Skeletal muscle cell (primary cell): ENCODE data around the gene SPAG7.
"Not testable (repeated sequence)": the region's sequence is repeated elsewhere in the genome, so short reads cannot be mapped to it uniquely, and the experiment has no call there.

Experiments used
- DNase-seq: peaks from one replicate; pipeline ENCODE4 v3.0.0-alpha.2; 2010; ENCODE audit warnings: low read depth
- H3K4me3 ChIP-seq: 2 replicates; pipeline ENCODE4 v1.5.1; 2011; ENCODE audit warnings: low read depth, mild to moderate bottlenecking, control low read depth, low read length, moderate library complexity

The SPAG7 gene

DNA sequence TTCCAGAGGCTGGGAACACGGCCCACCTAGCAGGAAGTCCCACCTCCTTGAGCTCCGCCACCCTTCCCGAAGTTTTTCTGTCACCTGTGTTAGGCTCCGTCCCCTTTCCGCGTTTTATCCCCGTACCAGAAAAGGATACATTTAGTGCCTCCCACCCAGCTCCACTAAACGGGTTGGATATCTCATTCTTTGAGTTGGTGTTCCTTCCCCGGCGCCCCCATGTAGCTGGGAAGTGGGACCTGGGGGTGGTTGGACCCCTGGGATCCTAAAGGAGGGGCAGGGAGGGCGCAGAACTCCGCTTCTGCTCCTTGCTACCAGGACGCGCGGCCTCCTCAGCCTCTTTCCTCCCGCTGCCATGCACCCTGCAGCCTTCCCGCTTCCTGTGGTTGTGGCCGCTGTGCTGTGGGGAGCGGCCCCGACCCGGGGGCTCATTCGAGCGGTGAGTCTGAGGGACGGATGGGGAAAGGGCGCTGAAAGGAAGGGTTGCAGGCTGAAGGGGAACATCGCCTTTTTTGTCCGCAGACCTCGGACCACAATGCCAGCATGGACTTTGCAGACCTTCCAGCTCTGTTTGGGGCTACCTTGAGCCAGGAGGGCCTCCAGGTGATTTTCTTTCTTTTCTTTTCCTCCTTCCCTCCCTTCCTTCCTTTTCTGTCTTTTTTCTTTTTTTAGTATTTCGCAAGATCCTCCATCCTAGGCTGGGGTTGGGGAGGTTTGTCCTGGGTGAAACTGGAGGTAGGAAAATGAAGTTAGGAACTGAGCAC lies 26.9 kb downstream of the SPAG7 start:
- no peak for DNase-seq
- peak overlapping the region; percentile 91 for H3K4me3 ChIP-seq

DNA sequence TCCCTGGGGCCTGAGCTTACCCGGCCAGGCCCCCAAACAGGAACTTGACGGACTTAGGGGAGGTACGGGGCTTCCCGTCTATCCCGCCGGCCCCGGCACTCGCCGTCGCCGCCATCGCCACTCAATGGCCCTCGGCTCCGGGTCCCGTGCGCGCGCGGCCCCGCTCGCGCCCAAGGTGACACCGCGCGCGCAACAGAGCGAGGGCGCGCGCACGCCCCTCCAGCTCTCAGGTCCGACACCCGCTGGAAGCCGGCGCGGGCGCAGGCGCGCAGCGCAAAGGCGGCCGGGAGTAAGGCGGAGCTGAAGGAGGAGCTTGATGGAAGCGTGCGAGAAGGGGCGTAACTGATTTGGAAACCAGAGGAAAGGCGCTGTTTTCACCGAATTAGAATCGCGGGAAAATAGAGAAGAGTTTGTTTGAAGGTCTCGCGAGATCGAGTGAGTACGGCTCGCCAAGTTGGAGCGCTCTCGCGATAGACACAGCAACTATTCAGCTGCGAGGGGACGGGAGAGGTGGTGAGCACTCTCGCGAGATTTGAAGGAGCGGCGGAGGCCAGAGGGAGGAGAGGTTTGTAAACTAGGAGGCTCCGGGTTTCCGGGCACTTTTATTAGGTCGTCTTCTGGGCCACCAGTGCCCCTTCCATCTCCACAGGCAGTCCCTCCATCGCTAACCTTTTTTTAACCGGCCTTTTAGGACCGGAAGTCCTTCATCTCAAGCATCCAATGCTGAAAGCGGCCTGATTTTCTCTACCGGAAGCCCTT lies 27.6 kb downstream of the SPAG7 start, which contains the start of the genes RNF167 and SLC25A11:
Gene RNF167 (plus strand): TSS at position 473 of the 759 bp plus-strand sequence. CDS start 642 bp downstream, outside the sequence.
Gene SLC25A11 (minus strand): TSS at position 251 of the 759 bp plus-strand sequence. CDS start 136 bp downstream, at position 115.
- DNase-seq, result peak; percentile 99
- peak within 1 kb of the TSS; percentile 91 for H3K4me3 ChIP-seq

DNA sequence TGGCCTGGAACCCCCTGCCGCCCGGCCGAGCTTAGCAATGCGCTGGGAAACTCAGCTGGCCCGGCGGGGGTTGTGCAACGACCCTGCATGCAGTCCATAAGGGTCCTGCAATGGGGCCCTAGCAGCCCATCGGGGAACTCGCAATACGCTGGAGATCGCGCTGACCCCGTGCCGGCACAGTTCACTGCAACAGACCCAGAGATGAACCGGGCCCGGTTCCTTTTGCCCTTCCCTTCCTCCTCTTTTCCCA lies 28.1 kb downstream of the SPAG7 start:
- no peak for DNase-seq
- H3K4me3 ChIP-seq, result peak overlapping the region; percentile 91

DNA sequence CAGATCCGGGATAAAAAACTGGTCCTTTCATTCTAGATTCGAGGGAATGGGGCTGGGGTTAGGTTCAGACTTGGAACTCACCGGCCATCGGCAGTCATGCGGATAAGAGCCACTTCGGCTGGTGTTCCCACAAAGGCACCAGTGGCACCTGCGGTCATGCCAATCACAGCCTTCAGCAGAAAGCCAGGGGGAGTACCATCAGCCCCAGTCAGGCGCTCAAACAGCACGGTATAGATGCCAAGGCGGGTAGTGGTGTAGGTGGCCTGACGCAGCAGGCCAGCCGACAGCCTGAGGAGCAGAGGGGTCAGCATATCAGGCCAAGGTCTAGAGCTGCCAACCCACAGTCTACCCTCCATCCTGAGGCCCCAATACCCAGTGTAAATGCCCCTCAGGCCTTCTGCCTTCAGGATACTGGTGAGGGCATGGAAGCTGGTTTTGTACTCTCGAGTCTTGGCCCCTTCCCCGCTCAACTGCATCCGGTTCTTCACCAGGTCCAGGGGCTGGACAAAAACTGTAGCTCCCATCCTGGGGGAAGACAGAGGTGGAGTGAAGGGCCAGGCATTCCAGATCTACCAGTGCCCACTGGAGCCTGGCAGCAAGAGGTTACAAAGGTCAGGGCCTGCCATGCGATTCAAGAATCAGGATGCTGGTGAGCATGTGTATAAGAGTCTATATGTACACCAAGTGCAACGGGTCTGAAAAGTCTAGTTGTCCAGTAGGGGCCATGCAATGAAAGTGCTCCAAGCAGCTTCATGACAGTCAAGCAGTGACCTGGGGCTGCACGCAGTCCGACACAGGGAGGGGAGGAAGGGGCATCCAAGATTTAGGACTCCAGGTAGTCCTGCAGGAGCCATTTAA lies 28.7 kb downstream of the SPAG7 start:
- DNase-seq, result no peak
- peak overlapping the region; percentile 91 for H3K4me3 ChIP-seq

- no peak overlapping the region for H3K4me3 ChIP-seq
- no peak for DNase-seq
Observed at GRCh38 chr17:4938069-4938491, 29.5 kb downstream of the SPAG7 start.

DNA sequence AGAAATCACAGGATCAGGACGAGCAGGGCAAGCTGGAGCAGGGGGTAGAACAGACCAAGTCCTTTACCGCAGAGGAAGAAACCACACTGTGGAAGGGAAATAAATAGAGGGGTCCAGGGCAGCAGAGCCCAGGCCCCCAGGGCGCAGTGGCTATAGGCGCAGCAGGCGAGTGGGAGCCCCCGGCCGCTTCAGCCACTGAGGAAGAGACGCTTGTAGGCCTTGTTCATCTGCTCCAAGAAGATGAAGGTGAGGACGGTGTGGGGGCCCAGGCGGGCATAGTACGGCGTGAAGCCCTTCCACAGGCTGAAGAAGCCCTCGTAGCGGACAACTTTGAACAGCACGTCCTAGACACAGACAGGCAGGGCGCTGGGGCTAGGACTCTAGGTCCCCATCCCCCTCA lies 30.1 kb downstream of the SPAG7 start:
- no peak for DNase-seq
- no peak overlapping the region for H3K4me3 ChIP-seq

GRCh38 chr17:4936436-4936835 lies 31.2 kb downstream of the SPAG7 start:
- no peak for DNase-seq
- H3K4me3 ChIP-seq, result no peak overlapping the region

- H3K4me3 ChIP-seq, result no peak overlapping the region
- DNase-seq, result no peak
Observed at GRCh38 chr17:4935650-4936049, 32.0 kb downstream of the SPAG7 start.

- no peak overlapping the region for H3K4me3 ChIP-seq
- DNase-seq, result no peak
Observed at GRCh38 chr17:4934173-4934979, 33.2 kb downstream of the SPAG7 start.

DNA sequence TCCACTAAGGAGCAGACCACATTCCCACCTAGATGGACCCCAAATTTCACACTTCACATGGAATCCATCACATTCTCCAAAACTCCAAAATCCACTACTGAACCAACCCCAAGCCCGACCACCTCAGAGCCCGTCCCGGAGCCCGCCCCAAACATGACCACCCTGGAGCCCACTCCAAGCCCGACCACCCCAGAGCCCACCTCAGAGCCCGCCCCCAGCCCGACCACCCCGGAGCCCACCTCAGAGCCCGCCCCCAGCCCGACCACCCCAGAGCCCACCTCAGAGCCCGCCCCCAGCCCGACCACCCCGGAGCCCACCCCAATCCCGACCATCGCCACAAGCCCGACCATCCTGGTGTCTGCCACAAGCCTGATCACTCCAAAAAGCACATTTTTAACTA lies 34.0 kb downstream of the SPAG7 start:
- DNase-seq, result no peak
- H3K4me3 ChIP-seq, result no peak overlapping the region

GRCh38 chr17:4932756-4933155 lies 34.9 kb downstream of the SPAG7 start:
- no peak overlapping the region for H3K4me3 ChIP-seq
- DNase-seq, result no peak

- no peak within 1 kb of the TSS for H3K4me3 ChIP-seq
Observed at GRCh38 chr17:4931963-4932362, 35.7 kb downstream of the SPAG7 start, which contains the start of gene GP1BA. Gene GP1BA, plus strand, starts transcription at chr17:4932277. Its CDS starts 328 bp downstream, at chr17:4932605.

GRCh38 chr17:4928881-4929280 lies 38.7 kb downstream of the SPAG7 start:
- H3K4me3 ChIP-seq, result no peak overlapping the region
- no peak for DNase-seq

More at GRCh38 chr17:4931963-4932362, 35.7 kb downstream of the SPAG7 start, which contains the start of gene GP1BA:
- DNase-seq, result no peak

DNA sequence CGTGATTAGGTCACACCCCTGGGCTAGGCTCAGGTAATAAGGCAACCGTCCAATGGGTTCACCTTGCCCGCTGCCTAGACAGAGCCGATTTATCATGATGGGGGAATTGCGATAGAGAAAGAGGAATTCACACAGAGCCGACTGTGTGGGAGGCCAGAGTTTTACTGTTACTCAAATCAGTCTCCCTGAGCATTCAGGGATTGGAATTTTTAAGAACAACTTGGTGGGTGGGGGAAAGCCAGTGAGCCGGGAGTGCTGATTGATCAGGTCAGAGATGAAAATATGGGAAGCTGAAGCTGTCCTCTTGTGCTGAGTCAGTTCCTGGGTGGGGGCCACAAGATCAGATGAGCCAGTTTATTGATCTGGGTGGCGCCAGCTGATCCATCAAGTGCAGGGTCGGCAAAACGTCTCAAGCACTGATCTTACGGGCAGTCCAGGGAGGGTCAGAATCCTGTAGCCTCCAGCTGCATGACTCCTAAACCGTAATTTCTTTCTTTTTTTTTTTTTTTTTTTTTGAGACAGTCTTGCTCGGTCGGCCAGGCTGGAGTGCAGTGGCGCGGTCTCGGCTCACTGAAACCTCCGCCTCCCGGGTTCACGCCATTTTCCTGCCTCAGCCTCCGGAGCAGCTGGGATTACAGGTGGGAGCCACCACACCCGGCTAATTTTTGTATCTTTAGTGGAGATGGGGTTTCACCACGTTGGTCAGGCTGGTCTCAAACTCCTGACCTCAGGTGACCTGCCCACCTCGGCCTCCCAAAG lies 40.9 kb downstream of the SPAG7 start:
- H3K4me3 ChIP-seq, DNase-seq: not testable (repeated sequence)

GRCh38 chr17:4921320-4921719 lies 46.3 kb downstream of the SPAG7 start:
- no peak for DNase-seq
- no peak overlapping the region for H3K4me3 ChIP-seq

GRCh38 chr17:4920351-4921048 lies 47.1 kb downstream of the SPAG7 start:
- H3K4me3 ChIP-seq, result no peak overlapping the region
- DNase-seq, result peak; percentile 49

- no peak overlapping the region for H3K4me3 ChIP-seq
- no peak for DNase-seq
Observed at GRCh38 chr17:4919511-4920047, 48.0 kb downstream of the SPAG7 start.
